Measurements from ENCODE around the gene INTS6. TPM values are rescaled to one million over a fixed set of nuclear protein-coding genes. Genes with fewer than 3 reads are reported as not detected.

Gene INTS6
- total and polyA plus RNA-seq, 8 donors = 25.0 to 47.3 (median 41.8) TPM

- Histone ChIP-seq H3K9me3 (no peaks in the 10 kb centered on the region), H3K36me3 (no peaks in the 10 kb centered on the region), H3K4me1 (peaks cover 0 to 7% of the 10 kb centered on the region in 2 donors), H3K27me3 (no peaks in the 10 kb centered on the region), H3K27ac (no peak overlapping the region), H3K4me3 (no peak overlapping the region)
- intact Hi-C loops (cut with DNase I) = no loop called here
- ATAC-seq = no peak
- DNase-seq = no peak
- TF ChIP-seq CTCF (IDR thresholded peaks at IDR 0.05) = no peak
Observed at GRCh38 chr13:51501096-51501495, 48.3 kb upstream of the INTS6 start.

- Histone ChIP-seq H3K4me1 (peaks cover 0 to 7% of the 10 kb centered on the region in 2 donors), H3K36me3 (no peaks in the 10 kb centered on the region), H3K4me3 (no peak overlapping the region), H3K27me3 (no peaks in the 10 kb centered on the region), H3K9me3 (no peaks in the 10 kb centered on the region), H3K27ac (no peak overlapping the region)
- intact Hi-C loops (cut with DNase I) = no loop called here
- TF ChIP-seq CTCF (IDR thresholded peaks at IDR 0.05) = no peak
- ATAC-seq = no peak
- no peak for DNase-seq
Observed at GRCh38 chr13:51500687-51501086, 47.9 kb upstream of the INTS6 start.

GRCh38 chr13:51499841-51500240 lies 47.0 kb upstream of the INTS6 start:
- TF ChIP-seq CTCF (IDR thresholded peaks at IDR 0.05) = no peak
- Histone ChIP-seq H3K4me1 (peaks cover 0 to 7% of the 10 kb centered on the region in 2 donors), H3K9me3 (no peaks in the 10 kb centered on the region), H3K27ac (no peak overlapping the region), H3K4me3 (no peak overlapping the region), H3K27me3 (no peaks in the 10 kb centered on the region), H3K36me3 (no peaks in the 10 kb centered on the region)
- DNase-seq (no peak), ATAC-seq (no peak)
- intact Hi-C loops (cut with DNase I) = no loop called here

GRCh38 chr13:51495316-51495715 lies 42.5 kb upstream of the INTS6 start:
- Histone ChIP-seq H3K27me3 (no peaks in the 10 kb centered on the region), H3K9me3 (no peaks in the 10 kb centered on the region), H3K36me3 (no peaks in the 10 kb centered on the region), H3K27ac (no peak overlapping the region), H3K4me1 (no peaks in the 10 kb centered on the region), H3K4me3 (no peak overlapping the region)
- intact Hi-C loops (cut with DNase I) = no loop called here
- DNase-seq = peak in 2 of 4 donors; percentile 9 to 11
- no peak for TF ChIP-seq CTCF (IDR thresholded peaks at IDR 0.05)
- peak; percentile 29 for ATAC-seq

GRCh38 chr13:51494156-51494555 lies 41.3 kb upstream of the INTS6 start:
- DNase-seq (no peak), ATAC-seq (no peak)
- Histone ChIP-seq H3K9me3 (no peaks in the 10 kb centered on the region), H3K27me3 (no peaks in the 10 kb centered on the region), H3K4me1 (no peaks in the 10 kb centered on the region), H3K27ac (no peak overlapping the region), H3K4me3 (no peak overlapping the region), H3K36me3 (no peaks in the 10 kb centered on the region)
- no peak for TF ChIP-seq CTCF (IDR thresholded peaks at IDR 0.05)
- intact Hi-C loops (cut with DNase I) = no loop called here

Measured in left lung (tissue), 10 donors.